K562 (cell line): ENCODE data around the gene LAMB4. TPM values are rescaled to one million over a fixed set of nuclear protein-coding genes. Genes with fewer than 3 reads are reported as not detected.

Source experiments
- CBFA2T3 ChIP-seq: fragments of 450-650 bp; IDR thresholded peaks from 2 replicates; pipeline ENCODE4 v1.6.1; 2017
- NR4A1 ChIP-seq, 2 experiments: fragments of 250-450 bp in 1 of 2; fragments of 450-650 bp in 1 of 2; sonication (Bioruptor Pico) in 1 of 2; IDR thresholded peaks; 2 replicates each; pipeline versions ENCODE4 v1.4.0 to v1.6.1; 2016 to 2020; ENCODE audit warnings: mild to moderate bottlenecking in 2 of 2, missing compliant biosample characterization in 1 of 2, missing genetic modification characterization in 1 of 2, moderate library complexity in 1 of 2
- SMAD4 ChIP-seq: fragments of 250-450 bp; sonication (Bioruptor Pico); conservative IDR thresholded peaks from 2 replicates; pipeline ENCODE4 v1.8.0; 2021; ENCODE audit warnings: inconsistent platforms, mild to moderate bottlenecking, moderate library complexity
- ZBED1 ChIP-seq: IDR thresholded peaks from 2 replicates; pipeline ENCODE4 v1.6.1; 2014
- ZFP1 ChIP-seq: fragments of 450-650 bp; formaldehyde crosslinking; IDR thresholded peaks from 2 replicates; pipeline ENCODE4 v1.4.0; 2020; ENCODE audit warnings: mild to moderate bottlenecking, mixed read lengths
- polyA plus RNA-seq, 8 experiments: library from polyadenylated mRNA; depleted of rRNA in 4 of 8; stranded (reverse) in 5 of 8; unstranded in 3 of 8; fragments of >200 nt; fragmentation: Nextera tagmentation in 2 of 8; fragmentation: Illumina TruSeq in 1 of 8; extraction: Ambion mirVana in 2 of 8; extraction: Trizol in 1 of 8; gene quantifications; 2 replicates each; pipeline versions ENCODE4 v1.2.1 to v1.2.3, GENCODE V29; 2011 to 2014; ENCODE audit warnings: inconsistent platforms in 1 of 8, missing spikeins in 1 of 8
- total RNA-seq, 7 experiments: library from RNA; depleted of rRNA in 6 of 7; stranded (reverse); fragments of >200 nt in 6 of 7; fragmentation: Illumina TruSeq in 2 of 7; extraction: Trizol in 2 of 7; gene quantifications; 2 replicates each; pipeline versions ENCODE4 v1.2.1 to v1.2.3, GENCODE V29; 2011 to 2021; ENCODE audit warnings: low replicate concordance in 1 of 7
- TF ChIP-seq, protein P1 (sequence below): fragments of 200-800 bp; sonication (Bioruptor generic); IDR thresholded peaks from 2 replicates; pipeline ENCODE4 v1.6.1; 2017; ENCODE audit warnings: missing genetic modification characterization, missing compliant biosample characterization
- TF ChIP-seq, protein P2 (sequence below): fragments of 450-650 bp; IDR thresholded peaks from 2 replicates; pipeline ENCODE4 v1.6.1; 2016; ENCODE audit warnings: mild to moderate bottlenecking, moderate library complexity

Gene LAMB4
- total and polyA plus RNA-seq, 9 of the 15 experiments (the other 6 are each of a cell fraction or from before 2014, with no cell fraction given) = 0.06 to 0.13 (median 0.07) TPM; not detected in 6

DNA sequence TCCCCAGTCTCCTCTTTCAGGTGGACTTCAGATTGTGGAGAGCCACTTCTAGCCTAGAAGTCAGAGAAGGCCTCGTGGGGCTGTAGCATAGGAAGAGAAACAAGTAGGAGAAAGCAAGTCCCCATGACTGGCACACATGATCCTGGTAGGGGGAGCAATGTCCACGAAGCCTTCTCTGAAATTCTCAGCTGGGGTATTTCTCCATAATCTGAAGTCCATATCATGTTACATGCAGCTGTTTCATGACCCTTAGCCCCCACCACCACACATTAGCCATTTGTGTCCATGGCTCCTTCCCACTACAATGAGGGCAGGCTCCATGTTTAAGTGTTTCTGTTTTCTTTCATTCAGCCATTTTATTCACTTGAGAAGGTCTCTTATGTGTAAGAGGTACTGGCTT is 43.2 kb downstream of the LAMB4 start (continued):
- TF ChIP-seq, protein P1, sequence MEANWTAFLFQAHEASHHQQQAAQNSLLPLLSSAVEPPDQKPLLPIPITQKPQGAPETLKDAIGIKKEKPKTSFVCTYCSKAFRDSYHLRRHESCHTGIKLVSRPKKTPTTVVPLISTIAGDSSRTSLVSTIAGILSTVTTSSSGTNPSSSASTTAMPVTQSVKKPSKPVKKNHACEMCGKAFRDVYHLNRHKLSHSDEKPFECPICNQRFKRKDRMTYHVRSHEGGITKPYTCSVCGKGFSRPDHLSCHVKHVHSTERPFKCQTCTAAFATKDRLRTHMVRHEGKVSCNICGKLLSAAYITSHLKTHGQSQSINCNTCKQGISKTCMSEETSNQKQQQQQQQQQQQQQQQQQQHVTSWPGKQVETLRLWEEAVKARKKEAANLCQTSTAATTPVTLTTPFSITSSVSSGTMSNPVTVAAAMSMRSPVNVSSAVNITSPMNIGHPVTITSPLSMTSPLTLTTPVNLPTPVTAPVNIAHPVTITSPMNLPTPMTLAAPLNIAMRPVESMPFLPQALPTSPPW = peak; percentile 26; the same call in 1 of the 2 replicates
- peak; percentile 72 for TF ChIP-seq CBFA2T3
- 0 out of 2 replicates have a peak, but pooled peaks have one; percentile 21 for TF ChIP-seq SMAD4 (CRISPR knock-in tag)
- no peak; the same call in 1 of the 2 replicates for TF ChIP-seq ZBED1
- TF ChIP-seq, protein P2, sequence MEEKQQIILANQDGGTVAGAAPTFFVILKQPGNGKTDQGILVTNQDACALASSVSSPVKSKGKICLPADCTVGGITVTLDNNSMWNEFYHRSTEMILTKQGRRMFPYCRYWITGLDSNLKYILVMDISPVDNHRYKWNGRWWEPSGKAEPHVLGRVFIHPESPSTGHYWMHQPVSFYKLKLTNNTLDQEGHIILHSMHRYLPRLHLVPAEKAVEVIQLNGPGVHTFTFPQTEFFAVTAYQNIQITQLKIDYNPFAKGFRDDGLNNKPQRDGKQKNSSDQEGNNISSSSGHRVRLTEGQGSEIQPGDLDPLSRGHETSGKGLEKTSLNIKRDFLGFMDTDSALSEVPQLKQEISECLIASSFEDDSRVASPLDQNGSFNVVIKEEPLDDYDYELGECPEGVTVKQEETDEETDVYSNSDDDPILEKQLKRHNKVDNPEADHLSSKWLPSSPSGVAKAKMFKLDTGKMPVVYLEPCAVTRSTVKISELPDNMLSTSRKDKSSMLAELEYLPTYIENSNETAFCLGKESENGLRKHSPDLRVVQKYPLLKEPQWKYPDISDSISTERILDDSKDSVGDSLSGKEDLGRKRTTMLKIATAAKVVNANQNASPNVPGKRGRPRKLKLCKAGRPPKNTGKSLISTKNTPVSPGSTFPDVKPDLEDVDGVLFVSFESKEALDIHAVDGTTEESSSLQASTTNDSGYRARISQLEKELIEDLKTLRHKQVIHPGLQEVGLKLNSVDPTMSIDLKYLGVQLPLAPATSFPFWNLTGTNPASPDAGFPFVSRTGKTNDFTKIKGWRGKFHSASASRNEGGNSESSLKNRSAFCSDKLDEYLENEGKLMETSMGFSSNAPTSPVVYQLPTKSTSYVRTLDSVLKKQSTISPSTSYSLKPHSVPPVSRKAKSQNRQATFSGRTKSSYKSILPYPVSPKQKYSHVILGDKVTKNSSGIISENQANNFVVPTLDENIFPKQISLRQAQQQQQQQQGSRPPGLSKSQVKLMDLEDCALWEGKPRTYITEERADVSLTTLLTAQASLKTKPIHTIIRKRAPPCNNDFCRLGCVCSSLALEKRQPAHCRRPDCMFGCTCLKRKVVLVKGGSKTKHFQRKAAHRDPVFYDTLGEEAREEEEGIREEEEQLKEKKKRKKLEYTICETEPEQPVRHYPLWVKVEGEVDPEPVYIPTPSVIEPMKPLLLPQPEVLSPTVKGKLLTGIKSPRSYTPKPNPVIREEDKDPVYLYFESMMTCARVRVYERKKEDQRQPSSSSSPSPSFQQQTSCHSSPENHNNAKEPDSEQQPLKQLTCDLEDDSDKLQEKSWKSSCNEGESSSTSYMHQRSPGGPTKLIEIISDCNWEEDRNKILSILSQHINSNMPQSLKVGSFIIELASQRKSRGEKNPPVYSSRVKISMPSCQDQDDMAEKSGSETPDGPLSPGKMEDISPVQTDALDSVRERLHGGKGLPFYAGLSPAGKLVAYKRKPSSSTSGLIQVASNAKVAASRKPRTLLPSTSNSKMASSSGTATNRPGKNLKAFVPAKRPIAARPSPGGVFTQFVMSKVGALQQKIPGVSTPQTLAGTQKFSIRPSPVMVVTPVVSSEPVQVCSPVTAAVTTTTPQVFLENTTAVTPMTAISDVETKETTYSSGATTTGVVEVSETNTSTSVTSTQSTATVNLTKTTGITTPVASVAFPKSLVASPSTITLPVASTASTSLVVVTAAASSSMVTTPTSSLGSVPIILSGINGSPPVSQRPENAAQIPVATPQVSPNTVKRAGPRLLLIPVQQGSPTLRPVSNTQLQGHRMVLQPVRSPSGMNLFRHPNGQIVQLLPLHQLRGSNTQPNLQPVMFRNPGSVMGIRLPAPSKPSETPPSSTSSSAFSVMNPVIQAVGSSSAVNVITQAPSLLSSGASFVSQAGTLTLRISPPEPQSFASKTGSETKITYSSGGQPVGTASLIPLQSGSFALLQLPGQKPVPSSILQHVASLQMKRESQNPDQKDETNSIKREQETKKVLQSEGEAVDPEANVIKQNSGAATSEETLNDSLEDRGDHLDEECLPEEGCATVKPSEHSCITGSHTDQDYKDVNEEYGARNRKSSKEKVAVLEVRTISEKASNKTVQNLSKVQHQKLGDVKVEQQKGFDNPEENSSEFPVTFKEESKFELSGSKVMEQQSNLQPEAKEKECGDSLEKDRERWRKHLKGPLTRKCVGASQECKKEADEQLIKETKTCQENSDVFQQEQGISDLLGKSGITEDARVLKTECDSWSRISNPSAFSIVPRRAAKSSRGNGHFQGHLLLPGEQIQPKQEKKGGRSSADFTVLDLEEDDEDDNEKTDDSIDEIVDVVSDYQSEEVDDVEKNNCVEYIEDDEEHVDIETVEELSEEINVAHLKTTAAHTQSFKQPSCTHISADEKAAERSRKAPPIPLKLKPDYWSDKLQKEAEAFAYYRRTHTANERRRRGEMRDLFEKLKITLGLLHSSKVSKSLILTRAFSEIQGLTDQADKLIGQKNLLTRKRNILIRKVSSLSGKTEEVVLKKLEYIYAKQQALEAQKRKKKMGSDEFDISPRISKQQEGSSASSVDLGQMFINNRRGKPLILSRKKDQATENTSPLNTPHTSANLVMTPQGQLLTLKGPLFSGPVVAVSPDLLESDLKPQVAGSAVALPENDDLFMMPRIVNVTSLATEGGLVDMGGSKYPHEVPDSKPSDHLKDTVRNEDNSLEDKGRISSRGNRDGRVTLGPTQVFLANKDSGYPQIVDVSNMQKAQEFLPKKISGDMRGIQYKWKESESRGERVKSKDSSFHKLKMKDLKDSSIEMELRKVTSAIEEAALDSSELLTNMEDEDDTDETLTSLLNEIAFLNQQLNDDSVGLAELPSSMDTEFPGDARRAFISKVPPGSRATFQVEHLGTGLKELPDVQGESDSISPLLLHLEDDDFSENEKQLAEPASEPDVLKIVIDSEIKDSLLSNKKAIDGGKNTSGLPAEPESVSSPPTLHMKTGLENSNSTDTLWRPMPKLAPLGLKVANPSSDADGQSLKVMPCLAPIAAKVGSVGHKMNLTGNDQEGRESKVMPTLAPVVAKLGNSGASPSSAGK = peak; percentile 47; the same call in 1 of the 2 replicates
- no peak for TF ChIP-seq ZFP1 (CRISPR knock-in tag)
- no peak for TF ChIP-seq NR4A1 (CRISPR knock-in tag; IDR thresholded peaks at IDR 0.05)
- TF ChIP-seq NR4A1 (tag; IDR thresholded peaks at IDR 0.05) = peak; percentile 77
